ENCODE results near the gene TAF6L.

DNA sequence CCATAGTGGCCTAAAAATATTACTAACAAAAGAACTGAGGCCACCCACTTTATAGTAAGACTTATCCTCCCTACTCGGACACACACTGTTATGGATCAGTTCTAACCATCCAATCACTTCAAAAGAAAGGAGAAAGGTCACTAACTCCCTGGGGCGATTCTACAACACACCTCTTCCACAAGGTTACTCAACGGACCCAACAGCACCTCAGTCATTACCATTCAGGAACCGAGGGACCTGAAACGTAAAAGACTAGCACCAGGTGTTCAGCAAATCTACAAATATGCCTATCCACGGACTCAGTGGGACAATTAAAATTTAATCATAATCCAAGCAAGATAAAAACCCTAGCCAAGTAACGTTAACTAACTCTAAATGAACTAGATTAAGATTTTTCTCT, 45.5 kb upstream of the TAF6L start:
- TF ChIP-seq, protein P1, sequence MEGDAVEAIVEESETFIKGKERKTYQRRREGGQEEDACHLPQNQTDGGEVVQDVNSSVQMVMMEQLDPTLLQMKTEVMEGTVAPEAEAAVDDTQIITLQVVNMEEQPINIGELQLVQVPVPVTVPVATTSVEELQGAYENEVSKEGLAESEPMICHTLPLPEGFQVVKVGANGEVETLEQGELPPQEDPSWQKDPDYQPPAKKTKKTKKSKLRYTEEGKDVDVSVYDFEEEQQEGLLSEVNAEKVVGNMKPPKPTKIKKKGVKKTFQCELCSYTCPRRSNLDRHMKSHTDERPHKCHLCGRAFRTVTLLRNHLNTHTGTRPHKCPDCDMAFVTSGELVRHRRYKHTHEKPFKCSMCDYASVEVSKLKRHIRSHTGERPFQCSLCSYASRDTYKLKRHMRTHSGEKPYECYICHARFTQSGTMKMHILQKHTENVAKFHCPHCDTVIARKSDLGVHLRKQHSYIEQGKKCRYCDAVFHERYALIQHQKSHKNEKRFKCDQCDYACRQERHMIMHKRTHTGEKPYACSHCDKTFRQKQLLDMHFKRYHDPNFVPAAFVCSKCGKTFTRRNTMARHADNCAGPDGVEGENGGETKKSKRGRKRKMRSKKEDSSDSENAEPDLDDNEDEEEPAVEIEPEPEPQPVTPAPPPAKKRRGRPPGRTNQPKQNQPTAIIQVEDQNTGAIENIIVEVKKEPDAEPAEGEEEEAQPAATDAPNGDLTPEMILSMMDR (IDR thresholded peaks at IDR 0.05 in 4 of 5, conservative IDR thresholded peaks at IDR 0.05 in 1 of 5): no peak
- no peak for TF ChIP-seq POLR2A (IDR thresholded peaks at IDR 0.05)
